ENCODE measurements around the gene RBPJL. TPM values are rescaled to one million over a fixed set of nuclear protein-coding genes. Genes with fewer than 3 reads are reported as not detected.
A peak's percentile ranks its signal among the peaks of the same experiment; 100 is the strongest.
"Not testable (repeated sequence)": the region's sequence is repeated elsewhere in the genome, so short reads cannot be mapped to it uniquely, and the experiment has no call there.

The RBPJL gene
- total RNA-seq, 1 donor from 2014 or later, result not detected

DNA sequence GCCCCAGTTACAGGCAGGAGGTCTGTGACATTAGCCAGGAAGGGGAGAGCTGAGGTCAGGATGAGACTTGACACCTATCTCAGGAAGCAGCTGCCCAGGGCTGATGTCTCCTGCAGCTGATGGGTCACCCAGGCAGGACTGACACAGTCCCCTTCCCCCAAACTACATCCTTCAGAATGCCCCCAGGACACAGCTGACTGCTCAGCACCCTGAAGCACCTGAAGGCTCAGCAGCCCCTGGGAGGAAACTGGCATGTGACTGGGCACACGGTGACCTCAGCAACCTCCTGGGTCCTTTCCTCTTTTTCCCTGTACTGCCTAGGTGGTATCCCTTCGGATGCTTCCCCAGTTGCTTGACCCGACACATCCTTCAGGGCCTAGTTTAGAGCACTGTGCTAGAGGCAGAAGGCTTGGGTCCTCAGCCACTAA, 39.7 kb downstream of the RBPJL start:
- Mint-ChIP-seq H3K4me3 (ENCODE audit: unreplicated experiment) (no peak overlapping the region), H3K9me3 (ENCODE audit: unreplicated experiment) (peaks cover 2% of the 10 kb centered on the region), H3K27me3 (ENCODE audit: unreplicated experiment) (no peaks in the 10 kb centered on the region), H3K36me3 (ENCODE audit: unreplicated experiment) (no peaks in the 10 kb centered on the region), H3K4me1 (ENCODE audit: low read depth, unreplicated experiment) (no peaks in the 10 kb centered on the region), H3K27ac (ENCODE audit: unreplicated experiment) (no peak overlapping the region)
- TF ChIP-seq, protein P1, sequence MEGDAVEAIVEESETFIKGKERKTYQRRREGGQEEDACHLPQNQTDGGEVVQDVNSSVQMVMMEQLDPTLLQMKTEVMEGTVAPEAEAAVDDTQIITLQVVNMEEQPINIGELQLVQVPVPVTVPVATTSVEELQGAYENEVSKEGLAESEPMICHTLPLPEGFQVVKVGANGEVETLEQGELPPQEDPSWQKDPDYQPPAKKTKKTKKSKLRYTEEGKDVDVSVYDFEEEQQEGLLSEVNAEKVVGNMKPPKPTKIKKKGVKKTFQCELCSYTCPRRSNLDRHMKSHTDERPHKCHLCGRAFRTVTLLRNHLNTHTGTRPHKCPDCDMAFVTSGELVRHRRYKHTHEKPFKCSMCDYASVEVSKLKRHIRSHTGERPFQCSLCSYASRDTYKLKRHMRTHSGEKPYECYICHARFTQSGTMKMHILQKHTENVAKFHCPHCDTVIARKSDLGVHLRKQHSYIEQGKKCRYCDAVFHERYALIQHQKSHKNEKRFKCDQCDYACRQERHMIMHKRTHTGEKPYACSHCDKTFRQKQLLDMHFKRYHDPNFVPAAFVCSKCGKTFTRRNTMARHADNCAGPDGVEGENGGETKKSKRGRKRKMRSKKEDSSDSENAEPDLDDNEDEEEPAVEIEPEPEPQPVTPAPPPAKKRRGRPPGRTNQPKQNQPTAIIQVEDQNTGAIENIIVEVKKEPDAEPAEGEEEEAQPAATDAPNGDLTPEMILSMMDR (IDR thresholded peaks at IDR 0.05; ENCODE audit: partially characterized antibody, unreplicated experiment), result no peak
- DNase-seq, result no peak

DNA sequence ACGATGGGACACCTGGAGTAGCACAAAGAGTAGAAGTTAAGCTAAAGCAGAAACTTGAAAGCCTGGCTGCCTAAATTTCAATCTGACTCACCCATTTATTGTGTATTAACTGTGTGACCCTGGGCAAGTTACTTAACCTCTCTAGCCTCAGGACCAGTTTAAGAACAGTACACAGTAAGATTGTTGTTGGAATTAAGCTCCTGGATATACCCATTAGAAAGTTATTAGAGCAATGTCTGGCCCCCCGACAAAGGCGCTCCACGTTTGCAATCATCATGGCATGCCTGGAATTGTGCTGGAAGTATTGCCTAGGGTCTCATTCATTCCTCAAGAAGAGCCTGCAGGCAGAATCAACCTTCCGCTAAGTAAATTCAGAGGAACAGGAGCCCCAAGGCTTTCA, 40.2 kb downstream of the RBPJL start:
- H3K4me3 Mint-ChIP-seq (ENCODE audit: unreplicated experiment), result peak overlapping the region; percentile 22
- no peaks in the 10 kb centered on the region for H3K27me3 Mint-ChIP-seq (ENCODE audit: unreplicated experiment)
- DNase-seq, result no peak
- H3K36me3 Mint-ChIP-seq (ENCODE audit: unreplicated experiment), result no peaks in the 10 kb centered on the region
- H3K4me1 Mint-ChIP-seq (ENCODE audit: low read depth, unreplicated experiment), result no peaks in the 10 kb centered on the region
- peaks cover 2% of the 10 kb centered on the region for H3K9me3 Mint-ChIP-seq (ENCODE audit: unreplicated experiment)
- H3K27ac Mint-ChIP-seq (ENCODE audit: unreplicated experiment), result no peak overlapping the region
- TF ChIP-seq, protein P1 (IDR thresholded peaks at IDR 0.05; ENCODE audit: partially characterized antibody, unreplicated experiment), result no peak

DNA sequence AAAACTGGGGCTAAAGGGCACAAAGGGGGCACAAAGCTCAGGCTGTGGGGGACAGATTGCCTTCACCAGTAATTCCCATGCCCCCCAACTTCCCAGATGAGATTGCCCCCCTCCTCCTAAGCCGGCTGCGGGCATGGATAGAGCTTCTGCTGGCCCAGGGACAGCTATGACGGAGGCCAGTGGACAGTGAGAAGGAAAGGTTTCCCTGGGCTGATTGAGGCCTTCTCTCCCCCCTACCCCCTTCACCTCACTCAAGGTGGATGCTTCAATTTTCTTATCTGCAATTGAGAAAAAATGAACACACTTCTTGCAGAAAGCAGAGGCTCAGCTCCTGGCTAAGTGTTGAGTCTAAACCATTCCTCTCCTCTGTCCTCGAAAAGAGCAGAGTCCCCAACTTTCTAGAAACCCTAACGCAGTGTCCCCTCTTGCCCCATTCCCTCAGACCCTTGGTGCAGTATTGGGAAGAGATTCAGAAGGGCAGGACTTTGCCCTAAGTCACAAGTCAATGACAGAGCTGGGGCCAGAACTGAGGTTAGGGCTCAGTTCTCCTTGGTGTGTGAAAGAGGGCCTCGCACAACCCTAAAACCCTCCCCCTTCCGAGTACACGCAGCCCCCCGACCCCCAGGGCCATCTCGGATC, 40.8 kb downstream of the RBPJL start:
- H3K4me3 Mint-ChIP-seq (ENCODE audit: unreplicated experiment), result peak overlapping the region; percentile 72
- TF ChIP-seq, protein P1 (IDR thresholded peaks at IDR 0.05; ENCODE audit: partially characterized antibody, unreplicated experiment), result no peak

DNA sequence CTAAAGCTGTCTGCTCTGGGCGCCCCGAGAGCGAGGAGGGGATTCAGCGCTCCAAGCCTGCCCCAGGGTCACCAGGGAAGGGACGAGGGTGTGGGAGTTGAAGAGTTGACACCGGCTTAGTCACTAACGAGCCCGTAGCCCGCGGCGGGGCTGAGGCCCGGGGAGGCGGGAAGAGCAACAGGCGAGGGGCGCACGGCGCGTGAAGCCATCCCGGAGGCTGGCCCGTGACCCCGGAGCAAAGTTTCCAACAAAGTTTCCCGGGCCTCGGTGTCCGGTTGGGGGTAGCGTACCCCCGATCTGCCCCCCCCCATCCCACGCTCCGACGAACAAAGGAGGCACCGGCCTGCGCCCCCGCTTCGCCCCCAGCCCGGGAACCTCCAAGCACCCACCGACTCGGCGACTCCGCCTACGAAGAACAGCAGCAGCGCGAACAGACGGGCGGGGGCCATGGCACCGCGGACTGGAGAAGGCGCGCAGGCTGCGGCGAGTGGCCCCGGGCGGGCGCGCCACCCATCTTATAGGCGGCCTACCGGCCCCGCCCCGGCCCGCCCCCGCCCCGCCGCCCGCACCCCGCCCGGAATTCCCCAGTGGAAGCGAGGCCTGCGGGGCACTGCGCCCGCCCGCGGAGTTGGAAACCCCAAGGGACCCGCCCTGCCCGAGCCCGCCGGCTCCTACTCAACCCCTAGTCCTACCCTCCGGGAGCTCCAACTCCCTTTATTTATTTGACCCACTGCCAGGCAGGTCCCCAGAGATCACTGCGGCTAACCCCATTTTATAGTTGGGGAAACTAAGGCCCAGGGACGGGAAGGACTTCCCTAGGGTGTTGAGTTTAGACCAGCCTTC, 41.5 kb downstream of the RBPJL start, which contains the start of gene SDC4:
Gene SDC4 (minus strand): TSS at position 489 of the 843 bp plus-strand sequence. CDS start 40 bp downstream, at position 449.
- Mint-ChIP-seq H3K4me1 (ENCODE audit: low read depth, unreplicated experiment) (no peaks in the 10 kb centered on the region), H3K36me3 (ENCODE audit: unreplicated experiment) (no peaks in the 10 kb centered on the region), H3K27me3 (ENCODE audit: unreplicated experiment) (no peaks in the 10 kb centered on the region), H3K4me3 (ENCODE audit: unreplicated experiment) (peak within 1 kb of the TSS; percentile 72), H3K9me3 (ENCODE audit: unreplicated experiment) (peaks cover 2% of the 10 kb centered on the region), H3K27ac (ENCODE audit: unreplicated experiment) (no peak within 1 kb of the TSS)
- peak; percentile 40 for DNase-seq
- TF ChIP-seq, protein P1 (IDR thresholded peaks at IDR 0.05; ENCODE audit: partially characterized antibody, unreplicated experiment), result no peak

More for the DNA sequence above, 40.8 kb downstream of the RBPJL start:
- no peaks in the 10 kb centered on the region for H3K36me3 Mint-ChIP-seq (ENCODE audit: unreplicated experiment)
- DNase-seq, result no peak
- no peaks in the 10 kb centered on the region for H3K4me1 Mint-ChIP-seq (ENCODE audit: low read depth, unreplicated experiment)
- H3K27me3 Mint-ChIP-seq (ENCODE audit: unreplicated experiment), result no peaks in the 10 kb centered on the region
- peaks cover 2% of the 10 kb centered on the region for H3K9me3 Mint-ChIP-seq (ENCODE audit: unreplicated experiment)
- H3K27ac Mint-ChIP-seq (ENCODE audit: unreplicated experiment), result no peak overlapping the region

DNA sequence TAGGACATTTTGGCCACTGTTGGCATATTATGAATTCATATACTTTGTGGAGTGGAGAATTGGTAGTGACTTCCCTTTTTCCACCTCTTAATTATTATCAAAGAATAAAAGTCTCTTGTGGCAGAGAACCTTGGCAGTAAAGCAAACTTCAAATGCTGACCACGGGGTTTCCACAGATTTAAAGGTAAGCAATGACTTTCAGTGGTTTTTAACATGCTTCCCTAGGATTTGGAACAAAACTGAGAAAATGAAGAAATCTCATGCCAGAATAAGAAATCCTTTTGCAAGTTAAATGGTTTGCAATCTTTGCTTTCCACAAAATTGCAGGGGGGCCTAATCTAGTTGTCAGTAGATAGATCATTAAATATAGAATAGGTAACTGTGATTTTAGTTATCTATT, 43.6 kb downstream of the RBPJL start:
- DNase-seq, result no peak
- Mint-ChIP-seq H3K4me1 (ENCODE audit: low read depth, unreplicated experiment) (no peaks in the 10 kb centered on the region), H3K27me3 (ENCODE audit: unreplicated experiment) (no peaks in the 10 kb centered on the region), H3K4me3 (ENCODE audit: unreplicated experiment) (no peak overlapping the region), H3K9me3 (ENCODE audit: unreplicated experiment) (peaks cover 2% of the 10 kb centered on the region), H3K27ac (ENCODE audit: unreplicated experiment) (no peak overlapping the region), H3K36me3 (ENCODE audit: unreplicated experiment) (no peaks in the 10 kb centered on the region)
- TF ChIP-seq, protein P1 (IDR thresholded peaks at IDR 0.05; ENCODE audit: partially characterized antibody, unreplicated experiment), result no peak

DNA sequence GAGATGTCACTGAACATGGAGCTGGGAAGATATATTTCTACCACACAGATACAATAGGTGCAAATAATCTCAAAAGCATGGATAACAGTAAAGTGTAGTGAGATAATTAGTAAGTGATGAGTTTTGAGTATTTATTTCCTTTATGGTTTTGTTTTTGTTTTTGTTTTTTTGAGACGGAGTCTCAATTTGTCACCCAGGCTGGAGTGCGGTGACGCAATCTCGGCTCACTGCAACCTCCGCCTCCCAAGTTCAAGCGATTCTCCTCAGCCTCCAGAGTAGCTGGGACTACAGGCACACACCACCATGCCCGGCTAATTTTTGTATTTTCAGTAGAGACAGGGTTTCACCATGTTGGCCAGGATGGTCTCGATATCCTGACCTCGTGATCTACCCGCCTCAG, 44.2 kb downstream of the RBPJL start:
- H3K36me3 Mint-ChIP-seq (ENCODE audit: unreplicated experiment); H3K9me3 Mint-ChIP-seq (ENCODE audit: unreplicated experiment); H3K27ac Mint-ChIP-seq (ENCODE audit: unreplicated experiment): not testable (repeated sequence)

More for the DNA sequence above, 44.2 kb downstream of the RBPJL start:
- H3K4me1 Mint-ChIP-seq (ENCODE audit: low read depth, unreplicated experiment); H3K27me3 Mint-ChIP-seq (ENCODE audit: unreplicated experiment); H3K4me3 Mint-ChIP-seq (ENCODE audit: unreplicated experiment); DNase-seq: not testable (repeated sequence)
